GM19468 (cell line): ENCODE results near the gene PHOX2A.
"Not testable (repeated sequence)": the region's sequence is repeated elsewhere in the genome, so short reads cannot be mapped to it uniquely, and the experiment has no call there.

Experiments
- ATAC-seq: cut with Tn5 transposase; IDR thresholded peaks from one replicate; pipeline ENCODE4 v1.9.1; 2021; ENCODE audit warnings: mild to moderate bottlenecking, moderate library complexity, moderate number of reproducible peaks; ENCODE audit not compliant: unreplicated experiment; ENCODE audit errors: extremely low read depth

Gene PHOX2A

DNA sequence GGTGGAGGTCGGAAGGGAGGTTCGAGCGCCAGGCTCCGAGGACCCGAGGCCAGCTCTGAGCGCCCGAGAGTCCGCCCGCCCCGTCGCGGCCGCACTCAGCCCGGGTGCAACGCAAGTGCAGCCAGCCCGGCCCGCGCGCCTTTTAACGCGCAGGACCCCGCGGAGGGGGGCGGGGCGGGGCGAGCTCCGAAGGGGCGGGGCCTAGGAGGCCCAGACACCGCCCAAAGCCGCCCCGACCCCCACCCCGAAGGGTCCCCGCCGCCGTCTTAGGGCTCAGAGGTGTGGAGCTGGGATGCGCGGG, at the start of gene PHOX2A:
Gene PHOX2A, minus strand, starts transcription at position 117 of the 301 bp plus-strand sequence. CDS start 172 bp downstream, outside the sequence.
- ATAC-seq, result no peak

DNA sequence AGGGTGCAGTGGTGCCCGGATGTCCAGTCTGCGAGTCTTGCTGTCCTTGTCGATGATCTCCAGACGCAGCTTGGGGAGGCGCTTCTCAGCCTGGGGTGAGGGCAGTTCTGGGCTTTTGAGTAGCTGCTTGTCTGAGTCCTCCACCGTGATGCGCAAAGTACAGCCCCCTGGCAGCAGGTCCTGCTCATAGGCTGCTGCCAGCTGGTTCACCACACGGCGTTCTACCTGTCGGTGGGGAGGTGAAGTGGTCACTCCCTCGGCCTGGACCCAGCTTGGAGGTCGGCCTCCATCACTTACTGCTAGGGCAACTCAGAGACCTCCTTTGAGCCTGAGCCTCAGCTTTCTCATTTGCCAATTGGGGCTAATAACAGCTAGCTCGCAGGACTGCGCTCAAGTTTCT, 49.4 kb upstream of the PHOX2A start:
- no peak for ATAC-seq

DNA sequence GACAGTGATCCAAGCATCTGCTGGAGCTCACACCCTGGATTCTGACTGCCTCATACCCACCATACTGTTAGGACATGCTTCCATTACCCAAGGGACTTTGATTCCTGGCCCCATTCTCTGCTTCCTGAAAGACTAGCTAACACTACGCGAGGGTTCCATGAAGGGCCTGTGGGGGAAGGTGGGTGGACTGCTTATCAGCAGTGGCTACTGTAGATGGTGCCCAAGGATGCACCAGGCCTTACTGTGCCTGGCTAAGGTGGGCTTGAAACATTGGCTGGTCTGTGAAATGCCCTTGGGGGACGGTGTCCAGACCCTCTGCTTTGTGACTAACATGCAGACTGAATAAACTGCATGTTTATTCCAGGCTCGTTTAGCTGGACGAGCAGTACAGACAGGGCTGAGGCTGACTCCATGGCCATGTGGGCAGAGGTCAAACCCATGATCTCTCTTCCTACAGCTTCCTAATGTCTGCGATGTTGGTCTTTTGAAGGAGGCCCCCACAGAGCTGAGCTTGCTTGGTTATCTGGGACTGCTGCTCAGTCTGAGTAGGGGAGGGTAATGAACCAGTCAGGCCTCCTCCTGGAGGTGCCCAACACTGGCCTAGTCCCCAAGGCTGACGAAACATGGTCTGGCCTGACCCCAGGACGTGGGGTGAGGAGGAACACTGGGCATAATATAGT, 48.3 kb upstream of the PHOX2A start:
- no peak for ATAC-seq

DNA sequence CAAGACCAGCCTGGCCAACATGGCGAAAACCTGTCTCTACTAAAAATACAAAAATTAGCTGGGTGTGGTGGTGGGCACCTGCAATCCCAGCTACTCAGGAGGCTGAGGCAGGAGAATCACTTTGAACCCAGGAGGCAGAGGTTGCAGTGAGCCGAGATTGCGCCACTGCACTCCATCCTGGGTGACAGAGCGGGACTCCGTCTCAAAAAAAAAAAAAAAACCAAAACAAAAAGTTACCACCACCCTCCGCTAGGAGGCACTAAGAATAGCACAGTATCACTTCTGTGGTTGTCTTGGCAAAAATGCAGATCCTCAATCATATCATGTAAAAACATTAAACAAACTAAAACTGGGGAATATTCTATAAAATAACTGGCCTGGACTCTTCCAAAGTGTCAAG, 46.8 kb upstream of the PHOX2A start:
- not testable (repeated sequence) for ATAC-seq

DNA sequence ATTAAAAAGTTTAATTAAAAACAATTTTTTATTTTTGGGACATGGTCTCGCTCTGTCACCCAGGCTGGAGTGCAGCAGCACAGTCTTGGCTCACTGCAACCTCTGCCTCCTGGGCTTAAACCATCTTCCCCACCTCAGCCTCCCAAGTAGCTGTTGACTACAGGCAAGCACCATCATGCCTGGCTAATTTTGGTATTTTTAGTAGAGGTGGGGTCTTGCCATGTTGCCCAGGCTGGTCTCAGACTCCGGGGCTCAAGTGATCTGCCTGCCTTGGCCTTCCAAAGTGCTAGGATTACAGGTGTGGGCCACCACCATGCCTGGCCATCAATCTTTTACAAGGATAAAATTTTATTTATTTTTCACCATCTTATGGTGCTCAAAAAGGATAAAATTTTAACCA, 43.3 kb upstream of the PHOX2A start:
- no peak for ATAC-seq

DNA sequence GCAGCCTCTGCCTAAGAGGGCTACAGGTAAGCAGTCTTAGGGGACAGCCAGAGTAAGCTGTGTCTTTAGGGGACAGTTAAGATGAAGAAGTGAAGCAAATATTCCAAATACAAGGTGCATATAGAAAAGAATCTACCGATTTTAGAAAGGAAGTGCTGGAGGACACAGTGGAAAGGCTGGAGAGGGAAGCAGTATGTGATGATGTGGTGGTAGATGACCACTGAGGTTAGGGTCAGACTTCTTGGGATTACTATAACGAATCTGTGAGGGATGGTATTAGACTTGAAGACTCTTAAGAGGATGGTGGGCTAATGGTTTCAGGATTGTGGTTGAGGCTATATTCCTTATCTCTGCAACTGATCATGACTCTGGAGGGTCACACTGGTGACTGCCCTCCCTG, 40.0 kb upstream of the PHOX2A start:
- ATAC-seq, result no peak

DNA sequence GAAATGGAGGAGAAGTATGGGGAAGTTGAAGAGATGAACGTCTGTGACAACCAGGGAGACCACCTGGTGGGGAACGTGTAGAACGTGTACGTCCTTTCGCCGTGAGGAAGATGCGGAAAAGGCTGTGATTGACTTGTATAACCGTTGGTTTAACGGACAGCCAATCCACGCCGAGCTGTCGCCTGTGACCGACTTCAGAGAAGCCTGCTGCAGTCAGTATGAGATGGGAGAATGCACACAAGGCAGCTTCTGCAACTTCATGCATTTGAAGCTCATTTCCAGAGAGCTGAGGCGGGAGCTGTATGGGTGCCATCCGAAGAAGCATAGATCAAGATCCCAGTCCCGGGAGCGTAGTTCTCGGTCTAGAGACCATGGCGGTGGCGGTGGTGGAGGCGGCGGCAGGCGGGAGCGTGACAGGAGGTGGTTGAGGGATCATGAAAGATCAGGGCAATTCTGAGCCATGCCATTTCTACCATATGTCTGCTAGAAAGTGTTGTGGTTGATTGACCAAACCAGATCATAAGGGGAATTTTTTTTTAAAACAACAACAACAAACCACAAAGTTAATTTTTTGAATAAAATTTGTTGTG, 36.8 kb upstream of the PHOX2A start:
- no peak for ATAC-seq

DNA sequence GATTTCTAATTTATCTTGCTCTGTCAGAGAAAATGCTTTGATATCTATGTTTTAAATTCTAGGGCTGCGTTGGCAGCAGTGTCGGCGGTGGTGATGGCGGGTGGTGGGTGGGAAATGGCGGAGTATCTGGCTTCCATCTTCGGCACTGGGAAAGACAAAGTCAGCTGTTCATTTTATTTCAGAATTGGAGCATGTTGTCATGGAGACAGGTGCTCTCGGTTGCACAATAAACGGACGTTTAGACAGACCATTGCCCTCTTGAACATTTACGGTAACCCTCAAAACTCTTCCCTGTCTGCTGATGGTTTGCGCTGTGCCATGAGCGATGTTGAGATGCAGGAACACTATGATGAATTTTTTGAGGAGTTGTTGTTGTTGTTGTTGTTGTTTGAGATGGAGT, 36.1 kb upstream of the PHOX2A start:
- ATAC-seq, result no peak

DNA sequence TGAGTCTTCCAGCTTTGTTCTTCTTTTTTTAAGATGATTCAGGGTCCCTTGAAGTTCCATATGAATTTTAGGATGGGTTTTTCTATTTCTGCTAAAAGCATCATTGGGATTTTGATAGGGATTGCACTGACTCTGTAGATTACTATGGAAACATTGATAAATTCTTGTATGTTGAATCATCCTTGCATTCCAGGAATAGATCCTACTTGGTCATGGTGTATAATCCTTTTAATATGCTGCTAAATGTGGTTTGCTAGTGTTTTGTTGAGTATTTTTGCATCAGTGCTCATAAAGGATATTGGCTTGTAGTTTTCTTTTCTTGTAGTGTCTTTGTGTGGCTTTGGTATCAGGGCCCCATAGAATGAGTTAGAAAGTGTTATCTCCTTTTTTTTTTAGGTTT, 34.9 kb upstream of the PHOX2A start:
- ATAC-seq, result no peak

DNA sequence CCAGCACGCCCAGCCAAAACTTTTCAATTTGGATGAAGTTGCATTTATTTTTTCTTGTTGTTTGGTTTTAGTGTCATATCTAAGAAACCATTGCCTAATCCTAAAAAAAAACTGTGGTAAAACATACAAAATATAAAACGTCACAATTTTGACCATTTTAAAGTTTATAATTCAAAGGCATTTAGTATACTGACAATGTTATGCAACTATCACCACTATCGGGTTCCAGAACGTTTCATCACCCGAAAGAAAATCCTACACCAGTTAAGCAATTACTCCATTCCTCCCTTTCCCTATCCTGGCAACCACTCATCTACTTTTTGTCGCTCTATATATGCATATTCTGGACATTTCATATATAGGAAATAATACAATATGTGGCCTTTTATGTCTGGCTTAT, 30.5 kb upstream of the PHOX2A start:
- ATAC-seq, result no peak

DNA sequence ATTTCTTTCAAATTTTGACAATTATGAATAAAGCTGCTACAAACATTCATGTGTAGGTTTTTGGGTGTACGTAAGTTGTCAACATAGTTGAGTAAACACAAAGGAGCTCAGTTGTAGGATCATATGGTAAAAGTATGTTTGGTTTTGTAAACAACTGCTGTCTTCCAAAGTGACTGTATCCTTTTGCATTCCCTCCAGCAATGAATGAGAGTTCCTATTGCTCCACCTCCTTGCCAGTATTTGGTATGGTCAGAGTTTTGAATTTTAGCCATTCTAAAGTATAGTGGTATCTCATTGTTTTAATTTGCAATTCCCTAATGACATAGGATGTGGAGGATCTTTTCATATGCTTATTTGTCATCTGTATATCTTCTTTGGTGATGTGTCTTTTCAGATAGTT, 28.0 kb upstream of the PHOX2A start:
- ATAC-seq, result no peak

DNA sequence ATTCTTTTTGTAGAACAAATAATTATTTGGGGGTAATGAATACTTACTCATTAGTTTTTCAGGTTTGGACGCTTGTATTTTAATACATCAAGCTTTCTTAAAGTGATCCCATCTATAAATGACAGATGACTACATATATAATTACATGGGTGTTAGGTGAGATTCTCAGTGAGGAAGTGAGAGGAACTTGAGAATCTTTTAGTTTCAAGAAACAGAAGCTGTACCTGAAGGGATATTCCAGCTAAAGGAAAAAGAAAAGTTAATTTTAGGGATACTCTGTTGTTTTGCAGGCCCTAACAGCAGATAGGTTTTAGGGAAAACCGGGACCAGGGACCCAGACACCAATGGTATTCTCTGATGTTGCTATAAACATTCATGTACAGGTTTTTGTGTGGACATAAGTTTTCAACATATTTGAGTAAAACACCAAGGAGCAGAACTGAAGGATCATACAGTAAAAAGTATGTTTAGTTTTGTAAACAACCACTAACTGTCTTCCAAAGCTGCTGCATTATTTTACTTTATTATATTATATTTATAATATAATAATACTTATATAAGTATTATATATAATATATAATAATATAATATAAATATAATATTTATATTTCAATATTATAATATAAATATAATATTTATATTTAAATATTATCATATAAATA, 24.1 kb upstream of the PHOX2A start:
- no peak for ATAC-seq

DNA sequence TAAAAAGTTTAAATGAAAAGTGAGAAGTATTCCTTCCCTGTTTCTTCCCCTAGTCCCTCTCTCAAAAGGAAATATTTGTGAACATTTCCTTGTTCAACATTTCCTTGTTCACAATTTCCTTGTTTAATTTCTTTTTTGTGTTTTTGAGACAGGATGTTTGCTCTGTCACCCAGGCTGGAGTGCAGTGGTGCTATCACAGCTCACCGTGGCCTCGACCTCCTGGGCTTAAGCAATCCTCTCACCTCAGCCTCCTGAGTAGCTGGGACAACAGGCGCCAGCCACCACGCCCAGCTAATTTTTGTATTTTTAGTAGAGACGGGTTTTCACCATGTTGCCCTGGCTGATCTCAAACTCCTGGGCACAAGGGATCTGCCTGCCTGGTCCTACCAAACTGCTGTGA, 23.0 kb upstream of the PHOX2A start:
- not testable (repeated sequence) for ATAC-seq

DNA sequence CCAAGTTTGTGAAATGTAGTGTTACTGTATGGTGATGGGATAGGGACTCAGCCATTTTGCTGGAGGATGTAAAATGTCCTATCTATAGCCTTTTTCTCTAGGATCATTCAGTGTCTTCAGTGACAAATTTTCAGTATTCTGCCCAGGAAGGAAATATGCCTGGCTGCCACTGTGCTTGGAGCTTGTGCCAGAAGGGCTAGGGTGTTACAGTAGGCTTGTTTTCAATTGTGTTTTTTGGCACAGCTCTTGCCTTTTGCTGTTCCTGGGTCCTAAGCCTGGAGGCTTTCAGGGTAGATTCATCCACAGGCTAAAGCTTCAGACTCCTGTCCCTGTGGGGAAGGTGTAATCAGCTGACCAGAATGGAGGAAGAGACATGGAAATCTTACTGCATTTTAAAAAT, 22.0 kb upstream of the PHOX2A start:
- ATAC-seq, result no peak

DNA sequence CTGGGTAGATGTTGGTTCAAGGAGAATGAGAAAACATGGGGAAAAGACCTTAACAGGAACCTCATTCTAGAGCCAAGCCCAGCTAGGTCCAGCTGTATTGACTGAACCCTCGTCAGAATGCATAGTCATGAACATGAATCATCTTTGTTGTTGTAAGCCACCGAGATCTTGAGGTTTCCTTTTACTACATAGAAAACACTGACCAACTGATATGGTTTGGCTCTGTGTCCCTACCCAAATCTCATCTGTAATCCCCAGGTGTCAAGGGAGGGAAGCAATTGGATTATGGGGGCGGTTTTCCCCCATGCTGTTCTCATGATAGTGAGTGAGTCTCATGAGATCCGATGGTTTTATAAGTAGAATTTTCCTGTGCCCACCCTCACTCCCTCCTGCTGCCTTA, 19.4 kb upstream of the PHOX2A start:
- no peak for ATAC-seq

DNA sequence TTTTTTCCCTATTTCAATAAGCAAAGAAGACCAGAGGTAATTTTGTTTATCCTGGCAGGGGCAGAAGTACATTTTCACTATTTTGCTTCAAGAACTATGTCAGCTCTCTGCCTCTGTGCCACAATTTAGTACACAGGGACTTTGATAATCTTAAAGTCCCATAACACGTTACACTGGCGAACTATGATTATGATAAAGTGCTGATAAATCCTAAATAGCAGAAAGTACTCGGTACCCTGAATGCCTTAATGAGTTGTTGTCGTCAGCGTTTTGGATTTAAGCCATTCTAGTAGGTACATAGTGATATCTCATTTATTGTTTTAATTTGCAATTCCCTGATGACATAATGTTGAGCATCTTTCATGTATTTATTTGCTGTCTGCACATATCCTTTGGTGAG, 16.6 kb upstream of the PHOX2A start:
- ATAC-seq, result no peak

DNA sequence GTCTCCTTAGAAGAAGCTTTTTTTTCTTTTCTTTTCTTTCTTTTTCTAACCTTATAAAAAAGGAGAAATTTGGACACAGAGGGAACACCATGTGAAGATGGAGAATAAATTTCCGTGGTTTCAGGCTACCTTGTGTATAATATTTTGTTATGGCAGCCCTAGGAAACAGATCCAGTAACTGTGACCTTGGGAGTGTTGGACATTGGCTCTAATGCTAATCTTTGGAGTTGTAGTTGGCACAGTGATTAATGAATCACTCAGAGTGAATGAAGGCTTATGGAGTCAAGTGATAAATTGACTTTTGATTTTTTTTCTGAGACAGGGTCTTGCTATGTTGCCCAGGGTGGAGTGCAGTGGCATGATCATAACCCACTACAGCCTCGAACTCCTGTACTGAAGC, 15.5 kb upstream of the PHOX2A start:
- no peak for ATAC-seq

DNA sequence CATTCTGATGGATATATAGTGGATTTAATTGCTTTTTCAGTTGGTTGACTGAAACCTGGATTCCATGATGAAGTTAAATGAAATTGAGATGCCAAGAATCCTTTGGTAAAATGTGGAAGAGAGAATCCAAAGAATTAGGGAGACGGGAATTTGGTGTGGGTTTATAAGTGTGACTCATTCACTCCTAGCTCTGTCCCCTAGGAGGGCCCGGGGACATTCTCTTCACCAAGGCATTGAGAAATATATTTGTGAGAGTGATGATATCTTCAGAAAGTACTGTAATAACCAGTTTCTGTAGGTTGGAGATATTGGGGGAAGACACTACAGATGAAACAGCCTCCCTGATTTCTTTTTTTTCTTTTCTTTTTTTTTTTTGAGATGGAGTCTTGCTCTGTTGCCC, 13.6 kb upstream of the PHOX2A start:
- ATAC-seq, result no peak

DNA sequence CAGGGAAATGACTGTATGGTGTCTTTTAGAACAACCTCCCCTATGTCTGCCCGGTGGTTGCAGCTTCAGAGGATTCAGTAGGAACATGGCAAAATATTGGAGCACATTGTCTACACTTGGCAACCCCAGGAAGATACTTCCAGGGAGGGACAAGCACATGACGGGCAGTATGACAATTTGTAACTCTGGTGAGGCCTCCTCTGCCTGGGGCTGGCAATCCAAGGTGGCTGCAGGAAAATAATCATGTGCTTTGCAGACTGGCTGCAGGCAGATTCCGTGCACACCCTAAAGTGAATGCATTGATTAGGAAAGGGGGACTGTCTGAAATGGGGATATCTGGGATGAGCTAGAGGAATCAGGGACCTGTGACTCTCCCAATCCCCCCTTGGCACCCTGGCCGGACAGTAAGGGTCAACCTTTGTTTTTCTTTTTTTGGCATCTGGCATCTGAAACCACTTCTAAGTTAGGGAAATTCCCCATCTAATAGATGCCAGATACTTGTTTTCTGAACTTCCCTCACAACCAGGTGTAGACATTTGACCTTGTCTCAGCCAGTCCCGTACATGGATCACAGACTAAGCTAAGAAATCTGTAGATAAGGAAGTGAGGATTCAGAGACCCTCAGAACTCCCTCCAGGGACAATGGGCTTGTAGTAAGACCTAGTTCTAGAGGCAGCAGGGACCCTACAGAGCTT, 10.5 kb upstream of the PHOX2A start:
- no peak for ATAC-seq

DNA sequence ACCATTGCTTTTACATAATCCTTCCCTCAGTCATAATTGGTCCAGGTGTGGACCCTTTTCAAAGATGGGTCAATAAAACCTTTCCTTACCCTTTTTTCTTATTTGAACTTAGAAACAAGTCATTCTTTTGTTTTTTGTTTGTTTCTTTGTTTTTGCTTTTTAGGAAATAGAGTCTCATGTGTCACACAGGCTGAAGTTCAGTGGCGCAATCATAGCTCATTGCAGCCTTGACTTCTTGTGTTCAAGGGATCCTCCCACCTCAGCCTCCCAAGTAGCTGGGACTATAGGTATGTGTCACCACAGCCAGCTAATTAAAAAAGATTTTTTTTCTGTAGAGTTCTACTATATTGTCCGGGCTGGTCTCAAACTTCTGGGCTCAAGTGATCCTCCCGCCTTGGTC, 9.4 kb upstream of the PHOX2A start:
- no peak for ATAC-seq

DNA sequence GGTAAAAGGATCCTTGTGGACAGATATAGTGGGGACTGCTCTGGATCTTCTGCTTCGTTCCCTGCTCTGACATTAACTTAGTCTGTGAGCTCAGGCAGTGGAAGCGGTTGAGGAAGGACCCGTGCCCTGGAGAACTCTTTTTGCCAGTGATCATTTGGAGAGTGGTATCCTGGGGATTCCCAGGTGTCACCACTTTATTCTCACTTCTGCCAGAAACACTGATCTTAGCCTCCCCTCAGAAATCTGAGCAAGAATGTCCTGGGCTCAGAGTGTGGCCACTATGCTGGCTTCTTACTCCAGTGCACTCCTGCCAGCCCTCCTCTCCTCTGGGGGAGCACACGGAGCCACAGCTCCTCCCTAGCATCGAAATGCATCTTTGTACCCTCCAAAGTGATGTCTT, 7.6 kb upstream of the PHOX2A start:
- no peak for ATAC-seq
